NCI-H1105 (cell line): Measurements from ENCODE around the gene MRPS15.
"Not testable (repeated sequence)": the region's sequence is repeated elsewhere in the genome, so short reads cannot be mapped to it uniquely, and the experiment has no call there.

Experiments
- DNase-seq: peaks from one replicate; lab custom pipeline; 2025; lab: John Stamatoyannopoulos, UW

The MRPS15 gene

DNA sequence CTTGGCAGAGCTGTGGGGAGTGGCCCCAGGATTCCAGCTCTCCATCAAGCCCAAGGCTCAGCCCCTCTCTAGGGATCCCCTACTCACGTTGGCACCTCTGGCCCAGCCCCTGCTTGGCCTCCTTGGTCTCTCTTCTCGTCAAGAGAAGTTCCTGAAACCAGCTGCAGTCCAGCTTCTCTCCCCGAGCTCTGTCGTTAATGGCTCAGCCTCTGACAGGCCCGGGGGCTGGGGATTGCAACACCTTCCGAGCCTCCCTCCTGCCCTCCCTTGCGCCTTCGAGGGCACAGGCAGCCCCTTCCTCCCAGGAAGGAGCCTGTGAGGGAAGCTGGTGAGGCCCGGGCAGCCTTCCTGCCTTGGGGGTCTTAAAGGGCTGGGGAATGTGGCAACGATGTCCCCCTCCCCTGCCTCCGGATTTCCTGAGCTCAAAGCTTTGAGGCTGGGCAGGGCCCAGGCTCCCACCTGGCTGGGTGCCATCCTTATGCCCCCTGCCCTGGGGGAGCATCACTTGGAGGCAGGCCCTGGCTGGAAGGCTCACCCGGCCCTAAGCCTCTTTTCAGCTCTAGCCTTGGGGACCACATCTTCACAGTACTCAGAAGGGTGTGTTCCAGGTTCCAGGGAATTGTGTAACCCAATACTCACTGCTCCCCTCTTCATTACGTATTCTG lies 18.7 kb upstream of the MRPS15 start, which contains the start of gene CSF3R:
TSS of gene CSF3R (minus strand) at position 190 of the 665 bp plus-strand sequence. CDS start 3,417 bp downstream, outside the sequence.
- DNase-seq = no peak

DNA sequence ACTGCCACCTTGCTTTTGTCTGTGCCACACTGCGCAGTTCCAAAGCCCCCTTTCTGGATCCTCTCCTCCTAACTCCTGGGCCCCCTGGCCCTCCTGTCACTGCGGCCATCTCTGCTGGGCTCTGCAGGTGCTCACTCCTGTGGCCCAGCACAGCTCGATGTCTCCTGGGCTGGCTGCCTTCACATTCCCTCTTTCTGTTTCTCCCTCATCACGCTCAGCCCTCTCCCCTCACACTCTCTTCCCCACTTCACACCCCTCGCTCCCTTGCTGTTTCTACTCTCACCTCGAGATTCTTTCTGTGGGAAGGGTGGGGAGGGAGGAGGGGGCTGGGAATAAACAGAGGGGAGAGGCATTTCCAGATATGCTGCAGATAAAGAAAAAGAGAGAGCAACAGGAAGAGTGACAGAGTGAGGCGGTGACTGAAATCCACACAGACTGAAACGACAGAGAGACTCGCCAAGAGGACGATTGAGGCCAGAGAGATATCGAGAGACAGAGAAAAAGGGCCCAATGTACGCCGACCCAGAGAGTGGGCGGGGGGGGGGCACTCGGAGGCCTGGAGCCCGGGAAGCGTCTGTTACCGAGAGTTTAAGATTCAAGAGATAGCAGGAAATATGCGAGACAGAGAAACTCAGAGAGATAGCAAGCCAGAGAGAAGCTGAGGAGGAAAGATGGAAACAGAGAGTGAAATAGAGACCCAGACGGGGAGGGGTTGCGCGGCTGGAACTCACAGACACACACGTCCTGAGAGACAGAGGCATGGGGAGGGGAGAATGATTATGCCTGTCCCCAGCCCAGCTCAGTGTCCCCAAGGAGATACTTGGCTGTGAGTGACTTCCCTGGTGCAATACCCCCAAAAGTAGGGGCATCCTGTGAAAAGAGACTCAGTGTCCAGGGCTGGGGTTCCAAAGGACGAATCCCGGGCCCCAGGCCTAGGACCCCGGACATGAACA lies 17.9 kb upstream of the MRPS15 start:
- no peak for DNase-seq

DNA sequence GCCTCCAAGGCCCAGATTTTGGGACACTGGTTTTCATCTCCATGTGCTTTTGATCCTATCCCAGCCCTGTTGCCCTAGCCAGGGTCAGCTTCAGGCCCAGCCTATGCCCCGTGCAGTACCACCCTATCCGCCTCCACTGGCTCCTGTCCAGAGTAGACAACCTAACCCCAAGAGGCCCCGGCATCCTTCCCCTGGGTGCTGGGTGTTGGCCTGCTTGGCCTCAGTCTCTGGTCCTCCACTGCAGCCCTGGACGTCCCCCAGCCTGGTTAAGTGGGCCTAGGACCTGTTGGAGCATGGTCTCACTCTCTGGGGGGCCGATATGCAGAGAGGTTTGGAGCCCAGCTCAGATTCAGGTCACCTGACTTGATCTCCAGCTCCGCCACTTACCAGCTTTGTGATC lies 16.9 kb upstream of the MRPS15 start:
- no peak for DNase-seq

DNA sequence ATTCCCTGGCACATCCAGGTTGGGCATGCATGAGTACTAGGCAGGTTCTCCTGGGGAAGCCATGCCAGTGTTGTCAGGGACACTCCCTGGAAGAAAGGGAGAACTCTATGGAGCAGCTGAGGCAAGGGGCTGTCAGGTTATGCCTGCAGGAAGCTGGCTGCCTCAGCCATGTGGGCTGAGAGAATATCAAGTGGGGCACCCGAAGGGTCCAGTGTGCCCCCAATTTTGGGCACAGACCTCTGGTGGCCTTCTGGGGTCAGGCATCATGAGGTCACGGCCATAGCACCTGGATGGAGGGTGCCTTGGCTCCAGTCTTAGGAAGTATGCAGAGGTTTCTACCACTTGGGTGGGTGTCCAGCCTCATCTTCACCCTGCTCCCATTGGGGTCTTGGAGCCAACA lies 16.0 kb upstream of the MRPS15 start:
- no peak for DNase-seq

DNA sequence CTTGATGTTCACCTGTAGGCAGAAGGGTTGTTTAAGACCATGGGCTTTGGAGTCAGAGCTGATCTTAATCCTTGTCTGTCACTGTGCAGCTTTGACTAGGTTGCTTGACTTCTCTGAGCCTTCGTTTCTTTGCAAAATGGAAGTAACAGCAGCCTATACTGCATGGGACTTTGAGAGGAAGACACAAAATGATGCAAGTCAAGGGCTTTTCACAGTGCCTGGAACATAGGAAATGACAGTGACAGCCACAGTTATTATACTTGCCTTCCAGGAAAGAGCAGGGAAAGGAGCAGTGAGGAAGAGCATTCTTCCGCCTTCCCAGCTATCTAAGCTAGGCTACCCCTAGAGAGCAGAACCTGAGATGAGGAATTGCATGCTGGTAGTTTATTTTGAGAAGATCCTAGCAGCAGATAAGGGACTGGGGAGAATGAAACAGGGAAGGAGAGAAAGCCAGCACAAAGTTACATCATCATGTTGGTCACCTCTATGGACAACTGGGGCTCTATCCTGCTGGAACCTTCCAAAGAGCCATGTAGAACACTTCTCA lies 15.4 kb upstream of the MRPS15 start:
- no peak for DNase-seq

DNA sequence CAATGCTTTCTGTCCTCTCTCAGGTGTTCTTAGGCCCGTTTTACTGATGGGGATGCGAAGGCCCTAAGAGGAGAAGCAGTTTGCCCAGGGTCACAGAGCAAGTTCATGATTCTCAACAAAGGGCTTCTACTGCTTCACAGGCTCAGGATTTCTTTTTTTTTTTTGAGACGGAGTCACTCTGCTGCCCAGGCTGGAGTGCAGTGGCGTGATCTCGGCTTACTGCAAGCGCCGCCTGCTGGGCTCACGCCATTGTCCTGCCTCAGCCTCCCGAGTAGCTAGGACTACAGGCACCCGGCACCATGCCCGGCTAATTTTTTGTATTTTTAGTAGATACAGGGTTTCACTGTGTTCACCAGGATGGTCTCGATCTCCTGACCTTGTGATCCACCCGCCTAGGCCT lies 13.4 kb upstream of the MRPS15 start:
- not testable (repeated sequence) for DNase-seq

DNA sequence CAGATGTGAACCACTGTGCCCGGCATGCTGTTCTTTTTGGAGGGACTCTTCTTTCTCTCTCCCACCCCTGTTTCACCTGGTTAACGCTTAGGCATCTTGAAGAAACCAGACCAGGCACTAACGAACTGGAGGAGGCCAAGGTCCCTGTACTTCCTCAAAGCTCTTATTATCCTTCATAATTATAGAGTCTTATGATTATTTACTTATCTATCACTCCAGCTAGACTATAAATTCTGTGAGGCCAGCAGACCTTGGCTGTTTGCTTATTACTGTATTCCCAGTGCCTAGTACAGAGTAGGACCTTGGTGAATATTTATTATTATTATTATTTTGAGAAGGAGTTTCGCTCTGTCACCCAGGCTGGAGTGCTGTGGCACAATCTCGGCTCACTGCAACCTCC lies 12.8 kb upstream of the MRPS15 start:
- no peak for DNase-seq

DNA sequence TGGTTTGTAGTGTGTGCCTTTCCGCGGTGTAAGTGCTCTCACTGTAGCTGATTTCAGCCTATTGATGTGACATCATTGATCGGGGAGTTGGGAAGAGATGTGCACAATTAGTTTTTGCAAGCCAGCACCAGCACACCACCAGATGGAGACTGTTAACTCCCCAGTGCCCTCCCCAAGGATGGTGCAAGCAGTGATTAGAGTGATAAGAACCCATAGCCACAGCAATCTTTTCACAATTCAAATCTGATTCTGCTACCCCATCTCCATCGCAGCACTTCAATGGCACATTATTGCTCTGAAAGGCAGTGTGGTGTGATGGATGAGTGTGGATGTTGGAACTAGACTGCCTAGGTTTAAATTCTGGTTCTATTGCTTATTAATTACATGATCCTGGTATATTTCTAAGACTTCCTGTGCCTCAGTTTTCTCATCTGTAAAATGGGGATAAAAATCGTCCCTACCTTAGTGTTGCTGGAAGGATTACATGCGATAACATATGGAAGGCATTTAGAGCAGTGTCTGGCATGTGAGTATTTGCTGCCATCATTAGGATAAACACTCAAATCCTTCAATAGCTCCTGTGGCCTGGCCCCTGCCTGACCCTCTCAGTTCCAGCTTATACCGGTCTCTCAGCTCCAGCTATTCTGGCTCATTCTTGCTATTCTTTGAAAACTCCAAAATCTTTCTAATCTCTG lies 11.9 kb upstream of the MRPS15 start:
- DNase-seq = no peak

DNA sequence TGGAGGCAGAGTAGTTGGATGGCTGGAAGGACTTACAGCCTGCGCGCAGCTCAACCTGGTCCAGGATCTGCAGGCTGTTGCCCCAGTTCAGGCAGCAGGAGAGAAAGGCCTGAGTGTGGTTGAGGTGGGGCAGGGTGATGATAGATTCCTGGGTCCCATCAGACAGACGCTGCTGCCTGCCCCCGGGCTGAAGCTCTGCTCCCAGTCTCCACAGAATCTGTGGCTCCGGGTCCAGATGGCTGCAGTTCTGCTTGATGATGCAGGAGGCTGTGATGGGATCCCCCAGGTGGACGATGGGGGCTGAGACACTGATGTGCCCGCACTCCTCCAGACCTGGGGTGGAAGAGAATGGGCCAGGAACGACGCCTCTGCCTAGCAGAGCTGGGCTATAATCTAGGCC lies 11.2 kb upstream of the MRPS15 start:
- no peak for DNase-seq

DNA sequence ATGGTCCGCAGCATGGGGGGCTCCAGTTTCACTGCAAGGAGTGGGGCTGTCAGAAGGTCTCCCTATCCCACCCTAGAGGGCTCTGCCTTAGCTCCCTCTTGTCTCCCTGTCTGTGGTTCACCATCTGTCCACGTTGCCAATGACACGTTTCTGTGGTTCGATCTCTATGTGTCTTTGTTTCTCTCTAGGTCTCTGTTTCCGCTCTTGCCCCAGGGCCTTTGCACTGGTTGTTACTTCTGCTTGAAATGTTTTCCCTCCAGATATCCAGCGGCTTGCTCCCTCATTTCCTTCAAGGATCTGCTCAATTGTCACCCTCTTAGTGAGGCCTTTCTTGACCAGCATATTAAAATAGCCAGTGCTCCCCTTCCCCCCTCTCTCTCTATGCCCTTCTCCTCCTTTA lies 8.5 kb upstream of the MRPS15 start:
- DNase-seq = no peak

DNA sequence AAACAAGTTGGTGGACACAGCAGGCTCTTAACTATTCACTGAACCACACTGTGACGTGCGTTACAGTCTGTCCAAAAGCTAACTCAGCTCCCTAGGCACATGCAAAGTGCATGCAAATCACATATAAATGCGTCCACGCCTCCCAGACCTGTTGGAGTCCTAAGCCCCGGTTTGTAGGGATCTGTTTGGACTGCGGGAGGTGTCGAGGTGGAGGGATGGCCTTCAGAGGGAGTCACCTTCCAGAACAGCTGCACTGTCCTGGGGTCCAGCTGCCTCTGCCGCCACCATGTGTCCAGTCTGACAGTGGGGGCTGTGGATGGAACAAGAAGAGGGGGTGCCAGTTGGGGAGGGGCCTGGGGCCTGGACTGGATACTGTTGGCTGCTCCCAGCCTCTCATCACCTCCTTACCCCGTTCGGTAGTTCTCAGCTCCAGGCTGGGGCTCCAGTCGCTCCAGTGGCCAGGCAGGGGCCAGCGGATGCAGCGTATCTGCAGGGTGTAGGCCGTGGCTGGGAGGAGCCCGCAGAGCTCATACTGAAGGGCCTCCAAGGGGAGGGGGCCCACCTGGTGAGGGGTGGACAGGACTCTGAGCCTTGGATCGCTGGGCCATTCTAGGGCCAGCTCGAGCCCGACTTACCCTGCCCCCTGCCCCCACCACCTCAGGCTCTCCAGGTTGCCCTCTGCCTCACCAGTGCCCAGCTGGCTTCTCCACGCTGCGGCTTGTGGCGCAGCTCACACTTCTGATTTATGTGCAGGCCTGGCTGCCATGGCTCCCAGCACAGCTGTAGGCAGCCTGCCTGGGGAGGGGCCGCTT lies 7.9 kb upstream of the MRPS15 start:
- no peak for DNase-seq

DNA sequence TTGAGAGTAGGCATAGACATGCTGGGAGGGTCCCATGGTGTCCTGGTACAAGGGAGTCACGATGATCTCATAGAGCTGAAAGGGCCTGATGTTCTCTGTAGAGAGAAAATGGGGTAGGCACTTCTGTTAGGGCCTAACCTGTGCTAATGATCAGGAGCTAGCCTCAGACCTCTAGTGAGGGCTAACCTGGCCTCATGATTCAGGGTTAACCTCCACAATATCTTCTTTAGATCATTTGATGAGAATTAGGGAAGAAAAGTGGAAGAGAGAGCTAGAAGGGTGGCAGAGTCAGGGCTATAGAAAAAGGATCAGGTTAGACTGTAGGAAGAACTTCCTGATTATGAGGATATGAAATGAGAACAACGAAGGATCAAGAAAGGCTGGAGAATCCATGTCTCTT lies 5.0 kb upstream of the MRPS15 start:
- no peak for DNase-seq

DNA sequence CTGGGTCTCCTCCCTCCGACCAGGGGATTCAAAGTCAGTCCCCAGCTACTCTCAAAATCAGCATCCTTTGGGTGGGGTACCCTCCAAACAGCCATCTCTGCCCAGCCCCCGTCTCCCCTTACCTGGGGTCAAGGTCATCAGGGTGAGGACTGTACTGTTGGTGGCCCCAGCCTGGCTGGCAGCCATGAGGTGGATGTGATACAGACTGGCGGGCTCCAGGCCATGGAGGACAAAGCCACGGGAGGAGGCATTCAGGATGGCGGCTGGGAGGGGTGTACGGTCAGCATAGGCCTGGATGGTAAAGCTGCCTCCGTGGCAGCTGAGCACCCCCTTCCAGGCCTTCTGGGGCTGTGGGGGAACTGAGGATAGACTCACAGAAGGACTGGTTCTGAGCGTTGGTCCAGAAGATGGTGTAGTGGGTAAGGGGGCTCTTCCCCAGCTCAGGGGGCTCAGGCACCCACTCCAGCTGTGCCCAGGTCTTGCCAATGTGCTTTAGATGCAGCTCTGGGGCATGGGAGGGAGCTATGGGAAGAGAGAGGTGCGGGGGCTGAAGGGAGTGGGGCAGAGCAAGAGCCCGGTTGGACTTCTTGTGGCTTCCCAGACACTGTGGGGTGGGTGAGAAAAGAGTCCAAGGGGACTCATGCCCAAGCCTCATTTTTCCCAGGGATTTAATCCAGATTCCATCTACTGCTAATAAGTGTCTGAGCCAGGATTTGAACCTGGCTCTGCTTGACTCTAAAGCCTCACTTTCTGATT lies 3.7 kb upstream of the MRPS15 start:
- DNase-seq = no peak

DNA sequence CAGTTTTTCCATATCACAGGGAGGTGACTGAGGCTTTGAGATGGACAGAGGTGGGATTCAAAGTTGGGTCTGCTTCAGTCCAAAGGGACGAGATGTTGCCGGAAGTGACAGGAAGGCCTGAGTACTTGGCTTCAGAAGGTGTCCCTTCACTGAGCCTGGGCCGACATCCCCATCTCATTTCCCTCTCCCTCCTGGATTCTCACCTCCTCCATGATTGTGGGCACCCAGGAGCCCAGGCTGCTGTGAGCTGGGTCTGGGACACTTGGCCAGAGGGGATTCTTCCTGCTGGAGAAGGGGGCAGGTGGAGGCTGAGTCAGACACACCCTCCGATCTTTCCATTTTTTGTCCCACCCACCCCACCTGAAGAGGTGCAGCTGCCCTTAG lies 2.8 kb upstream of the MRPS15 start:
- no peak for DNase-seq

DNA sequence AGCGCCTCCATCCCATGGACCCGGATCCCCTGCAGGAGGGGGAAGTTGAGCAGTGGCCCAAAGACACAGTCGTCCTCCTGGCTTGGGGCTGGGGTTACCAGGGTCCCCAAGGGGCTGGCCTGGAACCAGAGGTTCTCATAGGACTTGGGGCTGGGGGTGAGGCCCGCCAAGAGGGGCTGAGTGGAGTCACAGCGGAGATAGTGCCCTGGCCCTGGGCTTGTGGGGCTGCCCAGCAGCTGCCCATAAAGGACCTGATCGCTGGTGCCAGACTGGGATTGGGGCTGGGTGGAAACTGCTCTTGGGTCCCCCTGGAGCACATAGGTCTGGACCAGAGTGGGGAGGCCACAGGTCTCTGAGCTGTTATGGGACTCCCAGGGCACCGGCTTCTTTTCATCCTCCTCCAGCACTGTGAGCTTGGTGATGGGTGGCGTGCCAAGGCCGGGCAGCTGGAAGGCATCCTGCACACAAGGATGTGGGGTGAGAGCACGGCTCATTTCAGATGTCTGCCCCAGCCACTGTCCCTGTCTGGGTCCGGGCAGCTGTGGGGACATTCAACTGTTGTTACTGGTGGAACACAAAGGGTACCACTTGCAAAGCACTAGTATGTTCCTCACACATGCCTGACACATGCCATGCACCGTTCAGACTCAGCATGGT lies 2.3 kb upstream of the MRPS15 start:
- DNase-seq = no peak

DNA sequence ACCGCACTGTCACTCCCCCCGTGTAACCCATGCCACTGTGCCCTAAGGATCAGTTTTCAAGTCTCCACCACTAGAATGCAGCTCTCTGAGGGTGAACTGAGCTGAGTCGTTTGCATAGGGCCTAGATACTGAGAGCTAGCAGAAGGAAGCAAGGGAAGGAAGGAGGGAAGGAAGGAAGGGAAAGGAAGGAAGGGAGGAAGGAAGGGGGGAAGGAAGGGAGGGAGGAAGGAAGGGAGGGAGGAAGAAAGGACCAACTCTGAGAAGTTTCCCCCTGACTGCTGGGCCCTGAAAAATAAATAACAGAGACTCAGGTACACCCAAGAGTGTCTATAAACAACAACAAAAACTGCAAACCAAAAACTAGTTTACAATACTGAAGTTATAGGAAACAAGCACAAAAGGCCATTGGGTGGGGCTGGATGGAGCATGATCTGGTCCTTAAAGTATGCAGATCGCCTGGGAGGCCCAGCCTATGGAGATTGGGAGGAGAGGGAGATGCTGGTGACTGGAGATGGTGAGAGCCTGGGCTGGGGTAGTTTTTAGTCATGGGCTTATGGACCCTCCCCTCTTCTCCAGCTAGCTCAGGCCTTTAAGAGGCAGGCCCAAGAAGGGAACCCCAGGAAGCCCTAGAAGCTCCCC lies 1.7 kb upstream of the MRPS15 start:
- DNase-seq = no peak

DNA sequence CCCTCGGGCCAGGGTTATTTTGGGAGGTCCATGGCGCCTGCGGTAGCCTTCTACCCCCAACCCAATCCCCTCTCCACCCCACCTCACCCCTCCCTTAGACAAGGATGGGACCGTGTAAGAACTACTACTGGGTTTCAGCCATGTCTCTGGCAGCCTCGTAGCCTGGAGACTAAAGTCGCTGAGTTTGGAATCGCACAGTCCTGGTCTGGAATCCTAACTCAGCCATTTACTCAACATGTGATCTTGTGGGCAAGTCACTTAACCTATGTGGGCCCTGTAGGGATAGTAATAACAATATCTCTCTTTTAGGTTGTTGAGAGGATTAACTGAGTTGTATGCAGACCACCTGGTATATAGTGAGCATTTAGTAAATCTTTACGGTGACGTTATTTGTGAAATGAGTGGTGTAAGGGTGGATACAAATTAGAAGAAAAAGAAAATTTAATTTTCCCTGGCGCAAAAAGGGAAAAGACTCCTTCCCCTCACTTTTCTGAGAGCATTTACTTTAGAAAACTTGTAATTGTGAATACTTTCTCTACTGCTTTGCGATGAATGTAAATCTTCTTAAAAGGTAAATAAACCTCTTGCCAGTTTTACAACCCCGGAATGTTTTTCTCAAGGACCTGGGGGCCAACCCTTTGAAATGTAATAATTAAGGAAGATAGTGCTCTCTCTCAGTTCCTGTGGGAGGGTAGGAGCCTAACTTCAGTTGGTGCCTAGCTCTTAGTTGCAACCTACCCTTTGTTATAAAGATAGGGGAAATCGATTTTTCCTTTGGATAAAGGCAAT lies 615 bp upstream of the MRPS15 start:
- peak; percentile 66 for DNase-seq

DNA sequence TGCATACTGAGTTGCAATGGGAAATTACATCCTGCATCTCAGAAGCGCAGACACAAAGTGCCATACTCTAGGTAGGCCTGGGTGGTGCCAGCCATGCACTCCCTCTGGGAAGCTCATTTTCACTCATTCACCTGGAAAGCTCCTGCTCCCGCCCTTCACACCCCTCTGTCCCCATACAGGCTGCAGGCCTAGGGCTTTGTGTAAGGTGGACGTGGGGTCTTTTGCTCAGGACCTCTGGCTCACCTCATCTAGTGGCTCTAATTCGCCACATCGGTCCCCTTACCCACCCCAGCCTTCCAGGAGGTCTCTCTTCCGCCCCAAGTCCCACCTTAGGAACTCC lies 751 bp downstream of the MRPS15 start:
- no peak for DNase-seq

DNA sequence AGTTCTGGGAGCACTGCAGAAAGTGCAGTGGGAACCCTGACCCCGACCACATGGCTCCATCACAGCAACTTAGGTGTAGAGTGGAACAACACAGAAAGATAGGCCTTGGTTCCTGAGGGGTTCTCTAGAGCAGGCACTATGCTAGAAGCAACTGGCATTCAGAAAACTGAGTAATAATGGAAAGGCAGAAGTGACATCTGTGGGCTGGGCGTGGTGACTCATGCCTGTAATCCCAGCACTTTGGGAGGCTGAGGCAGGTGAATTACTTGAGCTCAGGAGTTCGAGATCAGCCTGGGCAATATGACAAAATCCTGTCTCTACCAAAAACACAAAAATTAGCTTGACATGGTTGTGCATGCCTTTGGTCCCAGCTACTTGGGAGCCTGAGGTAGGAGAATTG lies 5.3 kb downstream of the MRPS15 start:
- DNase-seq = no peak
